GM23248 (cell line): ENCODE data around the gene MMP15.

Experiments
- EZH2 ChIP-seq: fragments of 200-600 bp; sonication (generic); IDR thresholded peaks from 2 replicates; pipeline ENCODE4 v1.6.1; 2018; ENCODE audit warnings: antibody characterized with exemption, mild to moderate bottlenecking; ENCODE audit not compliant: insufficient read depth, poor library complexity, severe bottlenecking
- EZH2phosphoT487 ChIP-seq: fragments of 200-600 bp; sonication (generic); IDR thresholded peaks from 2 replicates; pipeline ENCODE4 v1.6.1; 2018; ENCODE audit warnings: antibody characterized with exemption, moderate library complexity, mild to moderate bottlenecking, low read depth; ENCODE audit not compliant: insufficient read depth

DNA sequence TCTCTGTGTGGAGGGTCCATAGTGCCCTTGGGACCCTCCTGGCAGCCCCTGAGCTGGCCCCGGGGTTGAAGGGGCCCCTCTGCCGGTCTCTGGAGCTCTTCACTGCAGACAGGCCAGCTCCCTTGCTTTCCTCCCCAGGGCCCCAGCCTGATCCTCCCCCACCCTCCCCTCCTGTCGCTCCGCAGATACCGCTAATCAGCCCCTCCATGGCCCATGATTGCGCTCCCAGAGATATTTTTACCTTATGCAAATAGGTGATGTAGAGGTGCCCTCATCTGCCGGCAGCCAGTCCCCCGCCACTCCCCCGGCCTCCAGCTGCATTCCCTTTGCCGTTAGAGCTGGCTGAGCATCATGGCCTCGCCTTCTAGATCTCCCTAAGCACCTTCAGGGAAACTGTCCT, 9.2 kb downstream of the MMP15 start:
- TF ChIP-seq EZH2 (no peak), EZH2phosphoT487 (no peak)
